ENCODE data around the gene OGDHL. TPM values are rescaled to one million over a fixed set of nuclear protein-coding genes. Genes with fewer than 3 reads are reported as not detected.

OGDHL gene
- total and polyA plus RNA-seq, 2 of the 13 experiments (the other 11 are each of a cell fraction or from before 2014, with no cell fraction given) = 3.0 to 9.8 TPM

DNA sequence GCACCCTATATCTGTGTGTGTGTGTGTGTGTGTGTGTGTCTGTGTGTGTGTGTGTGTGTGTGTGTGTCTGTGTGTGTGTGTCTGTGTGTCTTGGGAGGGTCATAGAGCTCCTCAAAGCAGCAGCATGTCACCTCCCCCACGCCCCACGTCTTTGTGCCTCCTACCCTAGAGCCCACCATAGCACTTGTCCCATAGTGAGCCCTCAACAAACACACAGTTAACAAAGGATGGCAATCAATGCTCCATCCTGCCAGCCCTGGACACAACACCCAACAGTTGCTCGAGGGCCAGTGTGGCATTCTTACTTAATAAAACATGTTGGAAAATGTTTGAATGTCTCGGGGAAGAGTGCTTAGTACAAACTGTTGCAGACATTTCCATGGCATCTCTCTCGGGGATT is 52.2 kb downstream of the OGDHL start (continued):
- TF ChIP-seq CREM (IDR thresholded peaks at IDR 0.05) (no peak), CREM (CRISPR knock-in tag; IDR thresholded peaks at IDR 0.05) (no peak)
- TF ChIP-seq, protein P1, sequence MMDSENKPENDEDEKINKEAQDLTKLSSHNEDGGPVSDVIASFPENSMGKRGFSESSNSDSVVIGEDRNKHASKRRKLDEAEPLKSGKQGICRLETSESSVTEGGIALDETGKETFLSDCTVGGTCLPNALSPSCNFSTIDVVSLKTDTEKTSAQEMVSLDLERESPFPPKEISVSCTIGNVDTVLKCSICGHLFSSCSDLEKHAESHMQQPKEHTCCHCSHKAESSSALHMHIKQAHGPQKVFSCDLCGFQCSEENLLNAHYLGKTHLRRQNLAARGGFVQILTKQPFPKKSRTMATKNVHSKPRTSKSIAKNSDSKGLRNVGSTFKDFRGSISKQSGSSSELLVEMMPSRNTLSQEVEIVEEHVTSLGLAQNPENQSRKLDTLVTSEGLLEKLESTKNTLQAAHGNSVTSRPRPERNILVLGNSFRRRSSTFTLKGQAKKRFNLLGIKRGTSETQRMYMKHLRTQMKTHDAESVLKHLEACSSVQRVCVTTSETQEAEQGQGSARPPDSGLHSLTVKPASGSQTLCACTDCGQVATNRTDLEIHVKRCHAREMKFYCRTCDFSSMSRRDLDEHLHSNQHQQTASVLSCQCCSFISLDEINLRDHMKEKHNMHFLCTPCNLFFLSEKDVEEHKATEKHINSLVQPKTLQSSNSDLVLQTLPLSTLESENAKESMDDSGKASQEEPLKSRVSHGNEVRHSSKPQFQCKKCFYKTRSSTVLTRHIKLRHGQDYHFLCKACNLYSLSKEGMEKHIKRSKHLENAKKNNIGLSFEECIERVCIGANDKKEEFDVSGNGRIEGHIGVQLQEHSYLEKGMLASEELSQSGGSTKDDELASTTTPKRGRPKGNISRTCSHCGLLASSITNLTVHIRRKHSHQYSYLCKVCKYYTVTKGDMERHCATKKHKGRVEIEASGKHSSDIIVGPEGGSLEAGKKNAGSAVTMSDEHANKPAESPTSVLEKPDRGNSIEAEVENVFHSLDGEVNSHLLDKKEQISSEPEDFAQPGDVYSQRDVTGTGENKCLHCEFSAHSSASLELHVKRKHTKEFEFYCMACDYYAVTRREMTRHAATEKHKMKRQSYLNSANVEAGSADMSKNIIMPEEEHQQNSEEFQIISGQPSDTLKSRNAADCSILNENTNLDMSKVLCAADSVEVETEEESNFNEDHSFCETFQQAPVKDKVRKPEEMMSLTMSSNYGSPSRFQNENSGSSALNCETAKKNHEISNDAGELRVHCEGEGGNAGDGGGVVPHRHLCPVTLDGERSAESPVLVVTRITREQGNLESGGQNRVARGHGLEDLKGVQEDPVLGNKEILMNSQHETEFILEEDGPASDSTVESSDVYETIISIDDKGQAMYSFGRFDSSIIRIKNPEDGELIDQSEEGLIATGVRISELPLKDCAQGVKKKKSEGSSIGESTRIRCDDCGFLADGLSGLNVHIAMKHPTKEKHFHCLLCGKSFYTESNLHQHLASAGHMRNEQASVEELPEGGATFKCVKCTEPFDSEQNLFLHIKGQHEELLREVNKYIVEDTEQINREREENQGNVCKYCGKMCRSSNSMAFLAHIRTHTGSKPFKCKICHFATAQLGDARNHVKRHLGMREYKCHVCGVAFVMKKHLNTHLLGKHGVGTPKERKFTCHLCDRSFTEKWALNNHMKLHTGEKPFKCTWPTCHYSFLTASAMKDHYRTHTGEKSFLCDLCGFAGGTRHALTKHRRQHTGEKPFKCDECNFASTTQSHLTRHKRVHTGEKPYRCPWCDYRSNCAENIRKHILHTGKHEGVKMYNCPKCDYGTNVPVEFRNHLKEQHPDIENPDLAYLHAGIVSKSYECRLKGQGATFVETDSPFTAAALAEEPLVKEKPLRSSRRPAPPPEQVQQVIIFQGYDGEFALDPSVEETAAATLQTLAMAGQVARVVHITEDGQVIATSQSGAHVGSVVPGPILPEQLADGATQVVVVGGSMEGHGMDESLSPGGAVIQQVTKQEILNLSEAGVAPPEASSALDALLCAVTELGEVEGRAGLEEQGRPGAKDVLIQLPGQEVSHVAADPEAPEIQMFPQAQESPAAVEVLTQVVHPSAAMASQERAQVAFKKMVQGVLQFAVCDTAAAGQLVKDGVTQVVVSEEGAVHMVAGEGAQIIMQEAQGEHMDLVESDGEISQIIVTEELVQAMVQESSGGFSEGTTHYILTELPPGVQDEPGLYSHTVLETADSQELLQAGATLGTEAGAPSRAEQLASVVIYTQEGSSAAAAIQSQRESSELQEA (CRISPR knock-in tag; IDR thresholded peaks at IDR 0.05; ENCODE audit: not compliant biosample characterization) = no peak

DNA sequence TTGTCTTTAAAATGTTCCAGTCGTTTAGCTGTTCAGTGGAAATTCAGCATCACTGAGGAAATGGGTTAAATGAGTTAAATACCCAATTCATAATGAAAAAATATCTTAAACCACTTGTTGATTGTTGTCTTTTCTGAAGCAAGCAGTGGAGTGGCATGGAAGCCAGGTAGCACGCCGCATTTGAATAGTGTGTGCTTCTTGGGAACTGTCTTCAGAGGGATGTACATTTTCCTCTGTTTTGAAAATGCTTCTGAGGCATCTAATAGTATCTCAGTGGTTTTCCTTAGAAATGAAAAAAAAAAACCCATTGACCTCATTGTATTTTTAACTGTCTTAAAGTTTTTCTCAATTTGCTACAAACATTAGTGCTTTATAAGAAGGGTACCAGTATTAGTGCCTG is 54.5 kb downstream of the OGDHL start:
- no peak overlapping the region for H3K27ac ChIP-seq (ENCODE audit: extremely low read length, insufficient read depth, low read length)
- no peak overlapping the region for H2AFZ ChIP-seq (ENCODE audit: low read length)
- no peak for ATAC-seq
- H4K20me1 ChIP-seq (ENCODE audit: insufficient read depth, low read length) = no peaks in the 10 kb centered on the region
- CTCF ChIA-PET (ENCODE audit: low intra/inter-chr PET ratio, low total read pairs) = no interaction called here
- POLR2A ChIA-PET = no interaction called here
- H3K9ac ChIP-seq (ENCODE audit: insufficient read depth, low read depth, low read length) = no peak overlapping the region
- H3K36me3 ChIP-seq (replicated peaks in 1 of 2; ENCODE audit: control insufficient read depth in 1 of 2, insufficient read depth in 2 of 2, low read length in 2 of 2) = no peaks in the 10 kb centered on the region
- H3K4me1 ChIP-seq (ENCODE audit: insufficient read depth, low read length) = no peaks in the 10 kb centered on the region
- no peak for FAIRE-seq
- H3K4me2 ChIP-seq (ENCODE audit: low read depth, low read length) = no peak overlapping the region
- H3K4me3 ChIP-seq (replicated peaks in 1 of 3; ENCODE audit: insufficient read depth in 1 of 3, low read depth in 2 of 3, low read length in 3 of 3) = no peak overlapping the region
- TF ChIP-seq ZNF883 (CRISPR knock-in tag; IDR thresholded peaks at IDR 0.05; ENCODE audit: not compliant biosample characterization) = no peak
- TF ChIP-seq KAT7 (CRISPR knock-in tag; IDR thresholded peaks at IDR 0.05; ENCODE audit: borderline replicate concordance) = no peak
- no peak for TF ChIP-seq ZBTB49 (CRISPR knock-in tag; IDR thresholded peaks at IDR 0.05; ENCODE audit: borderline replicate concordance)
- TF ChIP-seq ZNF251 (CRISPR knock-in tag; IDR thresholded peaks at IDR 0.05) = no peak
- TF ChIP-seq ZNF629 (CRISPR knock-in tag; conservative IDR thresholded peaks at IDR 0.05) = no peak
- TF ChIP-seq HDAC1 (CRISPR knock-in tag; IDR thresholded peaks at IDR 0.05) = no peak
- no peak for TF ChIP-seq FLYWCH1 (CRISPR knock-in tag; IDR thresholded peaks at IDR 0.05)
- no peak for TF ChIP-seq HNRNPK (IDR thresholded peaks at IDR 0.05; ENCODE audit: low read depth, low read length, poor library complexity, severe bottlenecking)
- no peak for TF ChIP-seq ZNF180 (CRISPR knock-in tag; IDR thresholded peaks at IDR 0.05; ENCODE audit: borderline replicate concordance, low read depth)
- no peak for TF ChIP-seq ZNF550 (CRISPR knock-in tag; IDR thresholded peaks at IDR 0.05; ENCODE audit: borderline replicate concordance)
- TF ChIP-seq ZNF207 (IDR thresholded peaks at IDR 0.05; ENCODE audit: borderline replicate concordance) = no peak
- DNase-seq (ENCODE audit: low spot score) = no peak
- intact Hi-C loops (cut with micrococcal nuclease; ENCODE audit: unreplicated experiment) (no loop called here), in situ Hi-C loops (cut with HindIII; ENCODE audit: extremely low pct_ligation_motif_present, low pct_unique_long_range_greater_than_20kb) (no loop called here)
- H3K9me3 ChIP-seq (ENCODE audit: low read length) = no peaks in the 10 kb centered on the region
- H3K27me3 ChIP-seq (ENCODE audit: control insufficient read depth in 1 of 2, insufficient read depth in 2 of 2, low read length in 2 of 2) = peaks cover 5 to 23% of the 10 kb centered on the region in 2 experiments; a peak in 4 of 5 replicates
- no TSS peak for BruUV-seq (replicated peaks)
- no peaks in the 10 kb centered on the region for H3K79me2 ChIP-seq (ENCODE audit: insufficient read depth, low read length)
- WGBS (ENCODE audit: low lambda C conversion rate) = 2% methylated on average over 3 of the region's 3 CpGs
